Activated CD8-positive, alpha-beta memory T cell treated with anti-CD3 and anti-CD28 coated beads for 48 hours (primary cell): ENCODE data around the gene FABP3.

Experiments used
- DNase-seq, 3 experiments: peaks; one replicate each; pipeline ENCODE4 v3.0.0-alpha.2; 2020; ENCODE audit warnings: low read depth in 2 of 3, low spot score in 2 of 3

FABP3 gene

GRCh38 chr1:31324093-31324492 is 48.8 kb downstream of the FABP3 start:
- no peak for DNase-seq

- DNase-seq, result no peak
These were observed 54.7 kb downstream of the FABP3 start for GRCh38 chr1:31318146-31318545.

GRCh38 chr1:31315902-31316301 is 57.0 kb downstream of the FABP3 start:
- DNase-seq, result no peak
